ENCODE data around the gene METTL6.
A peak's percentile ranks its signal among the peaks of the same experiment; 100 is the strongest.

Gene METTL6

DNA sequence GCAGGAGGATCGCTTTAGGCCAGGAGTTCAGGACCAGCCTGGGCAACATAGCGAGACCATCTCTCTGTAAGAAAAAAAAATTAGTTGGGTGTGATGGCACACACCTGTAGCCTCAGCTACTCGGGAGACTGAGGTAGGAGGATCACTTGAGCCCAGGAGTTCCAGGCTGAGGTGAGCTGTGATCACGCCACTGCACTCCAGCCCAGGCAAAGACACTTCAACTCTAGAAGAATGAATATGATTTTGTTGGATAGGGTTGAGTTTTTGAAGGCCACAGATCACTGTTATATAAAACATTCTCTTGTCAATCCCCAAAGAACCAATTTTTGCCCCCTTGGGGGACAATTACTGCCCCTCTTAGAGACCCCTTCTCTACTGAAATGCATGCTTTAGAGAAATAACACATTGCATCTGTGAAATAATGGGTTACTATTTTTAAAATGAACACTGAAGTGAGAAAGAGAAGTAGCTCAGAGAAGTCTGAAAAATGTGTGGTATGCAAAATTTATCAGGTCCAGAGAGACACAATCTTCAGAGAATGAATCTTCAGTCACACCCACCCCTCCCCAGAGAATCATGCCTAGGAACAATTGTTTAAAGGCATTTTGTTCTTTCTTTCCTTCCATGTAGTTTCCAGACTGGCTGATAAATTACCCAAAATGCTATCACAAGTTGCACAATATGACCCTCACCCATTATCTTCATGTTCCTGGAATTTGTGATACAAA lies 42.7 kb downstream of the METTL6 start:
- H3K79me2 ChIP-seq (ENCODE audit: insufficient read depth, low read length), result no peaks in the 10 kb centered on the region
- no peaks in the 10 kb centered on the region for H4K20me1 ChIP-seq (ENCODE audit: insufficient read depth, low read length)
- H3K27ac ChIP-seq (ENCODE audit: low read depth, low read length, poor library complexity, severe bottlenecking), result peak overlapping the region; percentile 88
- no peaks in the 10 kb centered on the region for H3K36me3 ChIP-seq (ENCODE audit: insufficient read depth, low read length)
- no peak overlapping the region for H2AFZ ChIP-seq (ENCODE audit: low read length)
- H3F3A ChIP-seq (ENCODE audit: insufficient read depth, low read length), result peaks cover 3% of the 10 kb centered on the region; the same call in 1 of the 2 replicates
- TF ChIP-seq, protein P1, sequence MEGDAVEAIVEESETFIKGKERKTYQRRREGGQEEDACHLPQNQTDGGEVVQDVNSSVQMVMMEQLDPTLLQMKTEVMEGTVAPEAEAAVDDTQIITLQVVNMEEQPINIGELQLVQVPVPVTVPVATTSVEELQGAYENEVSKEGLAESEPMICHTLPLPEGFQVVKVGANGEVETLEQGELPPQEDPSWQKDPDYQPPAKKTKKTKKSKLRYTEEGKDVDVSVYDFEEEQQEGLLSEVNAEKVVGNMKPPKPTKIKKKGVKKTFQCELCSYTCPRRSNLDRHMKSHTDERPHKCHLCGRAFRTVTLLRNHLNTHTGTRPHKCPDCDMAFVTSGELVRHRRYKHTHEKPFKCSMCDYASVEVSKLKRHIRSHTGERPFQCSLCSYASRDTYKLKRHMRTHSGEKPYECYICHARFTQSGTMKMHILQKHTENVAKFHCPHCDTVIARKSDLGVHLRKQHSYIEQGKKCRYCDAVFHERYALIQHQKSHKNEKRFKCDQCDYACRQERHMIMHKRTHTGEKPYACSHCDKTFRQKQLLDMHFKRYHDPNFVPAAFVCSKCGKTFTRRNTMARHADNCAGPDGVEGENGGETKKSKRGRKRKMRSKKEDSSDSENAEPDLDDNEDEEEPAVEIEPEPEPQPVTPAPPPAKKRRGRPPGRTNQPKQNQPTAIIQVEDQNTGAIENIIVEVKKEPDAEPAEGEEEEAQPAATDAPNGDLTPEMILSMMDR (IDR thresholded peaks at IDR 0.05; ENCODE audit: low read length), result no peak
- TF ChIP-seq EZH2 (IDR thresholded peaks at IDR 0.05; ENCODE audit: borderline replicate concordance, low read length), result no peak
- no peak overlapping the region for H3K4me3 ChIP-seq (ENCODE audit: low read depth, low read length, poor library complexity, severe bottlenecking)
- H3K27me3 ChIP-seq (ENCODE audit: insufficient read depth, low read length), result no peaks in the 10 kb centered on the region
- H3K4me1 ChIP-seq (ENCODE audit: insufficient read depth, low read length, severe bottlenecking), result peaks cover 31% of the 10 kb centered on the region
- no peaks in the 10 kb centered on the region for H3K9me2 ChIP-seq (ENCODE audit: low read depth, low read length)
- H3K9me3 ChIP-seq (ENCODE audit: low read length), result no peaks in the 10 kb centered on the region
- H3K9ac ChIP-seq (ENCODE audit: low read length), result no peak overlapping the region
- H3K4me2 ChIP-seq (ENCODE audit: low read length), result peak overlapping the region; percentile 38

DNA sequence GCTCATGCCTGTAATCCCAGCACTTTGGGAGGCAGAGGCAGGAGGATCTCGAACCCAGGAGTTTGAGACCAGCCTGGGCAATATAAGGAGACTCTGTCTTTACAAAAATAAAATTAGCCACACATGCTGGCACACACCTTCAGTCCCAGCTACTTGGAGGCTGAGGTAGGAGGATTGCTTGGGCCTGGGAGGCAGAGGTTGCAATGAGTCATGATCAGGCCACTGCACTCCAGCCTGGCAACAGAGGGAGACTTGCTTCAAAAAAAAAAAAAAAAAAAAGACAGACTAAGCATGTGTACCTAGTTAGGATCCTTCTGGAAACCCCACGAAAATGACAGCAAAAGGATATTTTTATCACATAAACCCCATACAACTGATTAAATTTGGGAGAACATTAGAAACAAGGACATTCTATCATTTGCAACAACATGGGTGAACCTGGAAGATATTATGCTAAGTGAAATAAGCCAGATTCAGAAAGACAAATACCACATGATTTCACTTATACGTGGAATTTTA lies 44.9 kb downstream of the METTL6 start:
- H3K4me2 ChIP-seq (ENCODE audit: low read length), result no peak overlapping the region
- no peaks in the 10 kb centered on the region for H3K9me3 ChIP-seq (ENCODE audit: low read length)
- TF ChIP-seq EZH2 (IDR thresholded peaks at IDR 0.05; ENCODE audit: borderline replicate concordance, low read length), result no peak
- TF ChIP-seq, protein P1 (IDR thresholded peaks at IDR 0.05; ENCODE audit: low read length), result no peak

DNA sequence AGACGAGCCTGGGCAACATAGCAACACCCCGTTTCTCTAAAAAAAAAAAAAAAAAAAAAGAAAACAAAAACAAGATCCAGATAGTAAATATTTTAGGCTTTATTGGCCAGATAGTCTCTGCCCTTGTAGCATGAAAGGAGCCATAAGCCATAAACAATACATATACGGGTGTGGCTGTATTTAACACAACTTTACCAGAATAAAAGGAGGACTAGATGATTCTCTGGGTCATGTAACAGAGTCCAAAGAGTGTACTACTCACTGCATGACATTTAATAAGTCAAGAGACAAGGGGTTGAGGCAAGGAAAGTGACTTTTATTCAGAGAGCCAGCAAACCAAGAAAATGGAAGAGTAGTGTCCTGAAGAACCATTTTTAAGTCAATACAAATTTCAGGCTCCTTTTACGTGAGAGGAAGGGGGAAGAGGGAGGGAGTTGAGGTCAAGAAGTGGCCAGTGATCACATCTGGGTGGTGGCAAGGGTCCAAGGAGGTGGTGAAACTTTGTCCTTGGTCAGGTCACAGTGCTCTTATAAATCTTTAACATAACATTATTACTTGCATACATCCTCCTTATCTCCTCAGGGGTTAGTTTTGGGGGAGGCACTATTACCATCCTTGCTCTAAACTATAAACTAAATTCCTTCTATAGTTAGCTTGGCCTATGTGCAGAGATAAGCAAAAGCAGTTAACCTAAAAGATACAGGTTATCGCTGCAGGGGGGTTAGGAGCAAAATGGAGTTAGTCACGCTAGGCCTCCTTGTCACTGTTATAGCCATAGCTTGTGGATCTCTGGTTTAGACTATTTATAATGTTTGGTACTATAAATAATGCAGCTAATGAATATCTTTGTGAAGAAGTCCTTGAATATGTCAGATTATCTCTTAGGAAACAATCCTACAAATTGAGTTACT lies 46.1 kb downstream of the METTL6 start:
- Histone ChIP-seq H4K20me1 (ENCODE audit: insufficient read depth, low read length) (no peaks in the 10 kb centered on the region), H3K36me3 (ENCODE audit: insufficient read depth, low read length) (no peaks in the 10 kb centered on the region), H3K27ac (ENCODE audit: low read depth, low read length, poor library complexity, severe bottlenecking) (no peak overlapping the region), H3K4me3 (ENCODE audit: low read depth, low read length, poor library complexity, severe bottlenecking) (no peak overlapping the region), H3K9me3 (ENCODE audit: low read length) (no peaks in the 10 kb centered on the region), H3K27me3 (ENCODE audit: insufficient read depth, low read length) (no peaks in the 10 kb centered on the region), H3K9ac (ENCODE audit: low read length) (no peak overlapping the region), H3K9me2 (ENCODE audit: low read depth, low read length) (no peaks in the 10 kb centered on the region), H3K4me1 (ENCODE audit: insufficient read depth, low read length, severe bottlenecking) (peaks cover 36% of the 10 kb centered on the region), H3K4me2 (ENCODE audit: low read length) (no peak overlapping the region), H3F3A (ENCODE audit: insufficient read depth, low read length) (peaks cover 3% of the 10 kb centered on the region; the same call in 1 of the 2 replicates), H3K79me2 (ENCODE audit: insufficient read depth, low read length) (no peaks in the 10 kb centered on the region), H2AFZ (ENCODE audit: low read length) (no peak overlapping the region)
- no peak for TF ChIP-seq EZH2 (IDR thresholded peaks at IDR 0.05; ENCODE audit: borderline replicate concordance, low read length)
- TF ChIP-seq, protein P1 (IDR thresholded peaks at IDR 0.05; ENCODE audit: low read length), result no peak

More for the DNA sequence above, 44.9 kb downstream of the METTL6 start:
- Histone ChIP-seq H3K27ac (ENCODE audit: low read depth, low read length, poor library complexity, severe bottlenecking) (no peak overlapping the region), H3K36me3 (ENCODE audit: insufficient read depth, low read length) (no peaks in the 10 kb centered on the region), H4K20me1 (ENCODE audit: insufficient read depth, low read length) (no peaks in the 10 kb centered on the region), H3K9ac (ENCODE audit: low read length) (no peak overlapping the region), H3F3A (ENCODE audit: insufficient read depth, low read length) (peaks cover 3% of the 10 kb centered on the region; the same call in 1 of the 2 replicates), H3K4me1 (ENCODE audit: insufficient read depth, low read length, severe bottlenecking) (peaks cover 40% of the 10 kb centered on the region), H2AFZ (ENCODE audit: low read length) (no peak overlapping the region), H3K79me2 (ENCODE audit: insufficient read depth, low read length) (no peaks in the 10 kb centered on the region), H3K4me3 (ENCODE audit: low read depth, low read length, poor library complexity, severe bottlenecking) (no peak overlapping the region), H3K27me3 (ENCODE audit: insufficient read depth, low read length) (no peaks in the 10 kb centered on the region), H3K9me2 (ENCODE audit: low read depth, low read length) (no peaks in the 10 kb centered on the region)

Data from OCI-LY1 (cell line).